ENCODE results near the gene CASP12.

DNA sequence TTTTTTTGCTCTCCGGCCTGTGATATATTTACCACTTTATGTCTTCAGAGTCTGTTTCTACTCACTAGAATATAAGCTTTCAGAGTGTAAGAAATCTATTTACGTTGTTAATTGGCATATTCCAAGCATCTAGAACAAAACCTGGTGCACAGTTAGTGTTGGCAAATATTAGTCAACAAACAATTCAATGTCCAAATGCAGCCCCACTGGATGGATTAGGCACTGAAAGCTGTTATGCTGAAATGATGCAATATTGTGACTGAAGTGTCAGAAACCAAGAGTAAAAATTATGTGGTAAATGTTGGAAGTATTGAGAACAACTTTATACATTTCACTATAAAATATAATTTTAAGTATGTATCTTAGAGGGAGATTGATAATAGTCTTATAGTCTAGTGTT lies 45.3 kb upstream of the CASP12 start:
- TF ChIP-seq, protein P1, sequence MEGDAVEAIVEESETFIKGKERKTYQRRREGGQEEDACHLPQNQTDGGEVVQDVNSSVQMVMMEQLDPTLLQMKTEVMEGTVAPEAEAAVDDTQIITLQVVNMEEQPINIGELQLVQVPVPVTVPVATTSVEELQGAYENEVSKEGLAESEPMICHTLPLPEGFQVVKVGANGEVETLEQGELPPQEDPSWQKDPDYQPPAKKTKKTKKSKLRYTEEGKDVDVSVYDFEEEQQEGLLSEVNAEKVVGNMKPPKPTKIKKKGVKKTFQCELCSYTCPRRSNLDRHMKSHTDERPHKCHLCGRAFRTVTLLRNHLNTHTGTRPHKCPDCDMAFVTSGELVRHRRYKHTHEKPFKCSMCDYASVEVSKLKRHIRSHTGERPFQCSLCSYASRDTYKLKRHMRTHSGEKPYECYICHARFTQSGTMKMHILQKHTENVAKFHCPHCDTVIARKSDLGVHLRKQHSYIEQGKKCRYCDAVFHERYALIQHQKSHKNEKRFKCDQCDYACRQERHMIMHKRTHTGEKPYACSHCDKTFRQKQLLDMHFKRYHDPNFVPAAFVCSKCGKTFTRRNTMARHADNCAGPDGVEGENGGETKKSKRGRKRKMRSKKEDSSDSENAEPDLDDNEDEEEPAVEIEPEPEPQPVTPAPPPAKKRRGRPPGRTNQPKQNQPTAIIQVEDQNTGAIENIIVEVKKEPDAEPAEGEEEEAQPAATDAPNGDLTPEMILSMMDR (IDR thresholded peaks at IDR 0.05): no peak
- TF ChIP-seq POLR2AphosphoS5 (IDR thresholded peaks at IDR 0.05) (no peak), POLR2A (IDR thresholded peaks at IDR 0.05) (no peak)

Data from breast epithelium (tissue), 3 donors.